Head of caudate nucleus (tissue), 42 donors: ENCODE results near the gene ZBTB7C.

Source experiments
- DNase-seq, 42 donors: peaks; one replicate each; pipeline versions ENCODE4 v3.0.0 to v3.0.0-alpha.2; 2020 to 2021; ENCODE audit warnings: mixed read lengths in 7 of 42
- intact Hi-C: fragments of 100-400 bp; cut with DNase I; formaldehyde crosslinking; loops from one replicate; pipeline ENCODE4 v1.15.0; 2022

ZBTB7C gene

GRCh38 chr18:48021273-48021914 lies 387.8 kb downstream of the ZBTB7C start:
- intact Hi-C loops = loop anchor here (5.0 kb wide), 2 partner anchors 89 to 244 kb away; partner anchors contain the start of gene SMAD2
- peak in 1 of 42 donors; percentile 11 for DNase-seq

- intact Hi-C loops = loop anchor here (5.0 kb wide), 2 partner anchors 88 to 243 kb away; partner anchors contain the start of gene SMAD2
- peak in 2 of 42 donors; percentile 5 to 29 for DNase-seq
Measured at GRCh38 chr18:48020337-48021250, 388.6 kb downstream of the ZBTB7C start.

GRCh38 chr18:48019557-48020325 lies 389.4 kb downstream of the ZBTB7C start:
- DNase-seq = peak in 1 of 42 donors; percentile 8
- intact Hi-C loops = loop anchor here (5.0 kb wide), 2 partner anchors 87 to 242 kb away; partner anchors contain the start of gene SMAD2

GRCh38 chr18:48018851-48019250 lies 390.3 kb downstream of the ZBTB7C start:
- intact Hi-C loops = no loop called here
- DNase-seq = peak in 2 of 42 donors; percentile 4 to 8

GRCh38 chr18:48017635-48018034 lies 391.5 kb downstream of the ZBTB7C start:
- peak in 1 of 42 donors; percentile 5 for DNase-seq
- intact Hi-C loops = no loop called here

- intact Hi-C loops = no loop called here
- DNase-seq = no peak
Measured at GRCh38 chr18:48013162-48013561, 396.0 kb downstream of the ZBTB7C start.

- intact Hi-C loops = no loop called here
- DNase-seq = peak in 1 of 42 donors; percentile 7
Measured at GRCh38 chr18:48011926-48012465, 397.2 kb downstream of the ZBTB7C start.

GRCh38 chr18:48010264-48010663 lies 398.9 kb downstream of the ZBTB7C start:
- DNase-seq = peak in 1 of 42 donors; percentile 4
- intact Hi-C loops = no loop called here

GRCh38 chr18:48009116-48009745 lies 400.0 kb downstream of the ZBTB7C start:
- DNase-seq = no peak
- intact Hi-C loops = no loop called here

GRCh38 chr18:48007955-48008701 lies 401.1 kb downstream of the ZBTB7C start:
- peak in 36 of 42 donors; percentile 9 to 73 (median 38) for DNase-seq

GRCh38 chr18:48007381-48007780 lies 401.8 kb downstream of the ZBTB7C start:
- DNase-seq = peak in 1 of 42 donors; percentile 14
- intact Hi-C loops = no loop called here

More at GRCh38 chr18:48007955-48008701, 401.1 kb downstream of the ZBTB7C start:
- intact Hi-C loops = no loop called here

- peak in 1 of 42 donors; percentile 18 for DNase-seq
- intact Hi-C loops = no loop called here
Measured at GRCh38 chr18:48006415-48007175, 402.6 kb downstream of the ZBTB7C start.

- no peak for DNase-seq
- intact Hi-C loops = no loop called here
Measured at GRCh38 chr18:48004577-48004976, 404.6 kb downstream of the ZBTB7C start.

GRCh38 chr18:48003426-48004349 lies 405.5 kb downstream of the ZBTB7C start:
- peak in 1 of 42 donors; percentile 11 for DNase-seq
- intact Hi-C loops = no loop called here

GRCh38 chr18:48002933-48003365 lies 406.2 kb downstream of the ZBTB7C start:
- intact Hi-C loops = no loop called here
- DNase-seq = peak in 1 of 42 donors; percentile 22

GRCh38 chr18:48000701-48001100 lies 408.5 kb downstream of the ZBTB7C start:
- intact Hi-C loops = no loop called here
- DNase-seq = no peak
